ENCODE results near the gene TMEM132C.

Gene TMEM132C

DNA sequence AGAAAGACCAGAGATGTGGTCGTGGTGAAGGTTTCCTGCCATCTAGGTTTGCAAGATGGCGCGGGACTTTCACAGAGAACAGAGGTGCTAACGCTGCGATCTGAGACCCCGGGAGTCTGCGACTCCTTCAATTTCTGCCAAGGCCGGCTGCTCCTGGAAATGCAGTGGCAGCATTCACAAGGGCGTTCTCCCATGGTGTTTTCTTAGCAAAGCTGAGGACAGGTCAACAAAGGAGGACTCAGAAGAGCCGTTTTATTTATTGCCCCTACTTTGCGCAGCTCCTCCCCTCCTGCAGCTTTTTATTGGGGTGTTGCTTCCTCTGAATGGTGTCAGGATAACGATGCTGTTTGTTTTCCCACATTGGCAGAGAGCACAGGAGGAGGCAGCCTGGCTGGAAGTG, 86.3 kb downstream of the TMEM132C start:
- DNase-seq (ENCODE audit: extremely low read depth, low read depth) = no peak
- TF ChIP-seq, protein P1, sequence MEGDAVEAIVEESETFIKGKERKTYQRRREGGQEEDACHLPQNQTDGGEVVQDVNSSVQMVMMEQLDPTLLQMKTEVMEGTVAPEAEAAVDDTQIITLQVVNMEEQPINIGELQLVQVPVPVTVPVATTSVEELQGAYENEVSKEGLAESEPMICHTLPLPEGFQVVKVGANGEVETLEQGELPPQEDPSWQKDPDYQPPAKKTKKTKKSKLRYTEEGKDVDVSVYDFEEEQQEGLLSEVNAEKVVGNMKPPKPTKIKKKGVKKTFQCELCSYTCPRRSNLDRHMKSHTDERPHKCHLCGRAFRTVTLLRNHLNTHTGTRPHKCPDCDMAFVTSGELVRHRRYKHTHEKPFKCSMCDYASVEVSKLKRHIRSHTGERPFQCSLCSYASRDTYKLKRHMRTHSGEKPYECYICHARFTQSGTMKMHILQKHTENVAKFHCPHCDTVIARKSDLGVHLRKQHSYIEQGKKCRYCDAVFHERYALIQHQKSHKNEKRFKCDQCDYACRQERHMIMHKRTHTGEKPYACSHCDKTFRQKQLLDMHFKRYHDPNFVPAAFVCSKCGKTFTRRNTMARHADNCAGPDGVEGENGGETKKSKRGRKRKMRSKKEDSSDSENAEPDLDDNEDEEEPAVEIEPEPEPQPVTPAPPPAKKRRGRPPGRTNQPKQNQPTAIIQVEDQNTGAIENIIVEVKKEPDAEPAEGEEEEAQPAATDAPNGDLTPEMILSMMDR (IDR thresholded peaks at IDR 0.05; ENCODE audit: low read depth, low read length, missing control alignments) = no peak
- H3K4me3 ChIP-seq (replicated peaks; ENCODE audit: low read depth, low read length) = no peak overlapping the region

DNA sequence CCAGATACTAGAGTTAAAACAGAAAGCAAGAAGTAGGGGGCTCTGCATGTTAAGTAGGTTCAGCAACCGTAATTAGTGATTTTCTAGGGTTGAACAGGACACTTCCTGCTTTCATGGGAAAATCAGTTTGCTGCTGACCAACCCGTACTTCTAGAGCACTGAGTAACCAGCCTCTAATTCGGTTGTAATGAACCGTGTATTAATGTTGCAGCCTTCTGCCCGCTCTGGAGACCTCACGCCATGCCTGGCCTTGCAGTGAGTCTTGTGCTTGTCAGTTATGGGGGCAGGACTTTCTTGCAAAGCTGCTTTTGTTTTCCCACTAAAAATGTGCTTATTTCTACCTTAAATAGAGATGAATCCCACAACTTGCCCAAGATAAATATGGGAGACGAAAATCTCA, 89.6 kb downstream of the TMEM132C start:
- TF ChIP-seq, protein P1 (IDR thresholded peaks at IDR 0.05; ENCODE audit: low read depth, low read length, missing control alignments) = no peak
- no peak for DNase-seq (ENCODE audit: extremely low read depth, low read depth)
- H3K4me3 ChIP-seq (replicated peaks; ENCODE audit: low read depth, low read length) = no peak overlapping the region

DNA sequence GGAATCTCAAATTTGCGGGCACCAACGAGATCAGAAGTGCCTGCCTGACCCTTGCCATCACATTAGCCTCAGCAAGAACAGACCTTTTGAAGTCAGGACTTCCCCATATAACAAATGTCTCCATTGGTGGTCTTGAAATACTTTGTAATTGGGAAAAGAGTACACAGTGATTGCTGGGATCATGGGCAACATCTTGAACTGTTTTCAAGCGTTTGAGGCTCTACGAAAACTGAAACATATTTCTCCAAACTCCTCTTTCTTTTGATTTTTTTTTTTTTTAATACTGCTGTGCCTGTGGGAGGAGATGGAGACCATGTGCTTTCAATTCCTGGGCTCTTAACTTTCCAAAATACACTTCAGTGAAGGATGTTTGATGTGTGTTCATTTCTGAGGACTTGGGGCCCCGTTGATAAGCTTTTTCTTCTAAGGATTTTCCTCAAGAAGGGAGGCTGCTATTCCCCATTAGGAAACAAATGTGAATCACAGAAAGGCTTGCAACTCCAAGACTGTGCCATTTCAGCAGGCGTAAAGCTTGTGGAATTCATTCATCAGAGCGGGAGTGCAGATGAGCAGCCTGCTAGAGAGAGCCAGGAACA, 94.5 kb downstream of the TMEM132C start:
- DNase-seq (ENCODE audit: extremely low read depth, low read depth) = no peak
- TF ChIP-seq, protein P1 (IDR thresholded peaks at IDR 0.05; ENCODE audit: low read depth, low read length, missing control alignments) = no peak
- H3K4me3 ChIP-seq (replicated peaks; ENCODE audit: low read depth, low read length) = no peak overlapping the region

DNA sequence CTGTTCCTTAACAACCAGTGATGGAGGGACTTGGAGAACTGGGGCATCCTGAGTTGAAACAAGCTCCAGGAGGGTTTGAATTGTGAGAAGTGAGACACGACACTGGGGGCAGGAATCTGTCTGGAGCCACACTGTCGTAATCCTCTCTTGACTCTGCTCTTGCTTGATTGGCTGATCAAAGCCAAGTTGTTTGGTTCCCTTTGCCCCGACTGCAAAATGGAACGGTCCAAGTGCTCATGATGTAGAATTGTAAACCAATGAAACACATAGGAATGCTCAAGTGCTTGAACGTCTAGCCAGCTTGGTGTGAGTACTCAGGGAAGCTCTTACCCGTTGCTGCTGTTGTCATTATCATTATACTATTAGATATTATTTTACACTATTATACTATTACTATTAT, 98.1 kb downstream of the TMEM132C start:
- no peak for DNase-seq (ENCODE audit: extremely low read depth, low read depth)
- TF ChIP-seq, protein P1 (IDR thresholded peaks at IDR 0.05; ENCODE audit: low read depth, low read length, missing control alignments) = no peak
- no peak overlapping the region for H3K4me3 ChIP-seq (replicated peaks; ENCODE audit: low read depth, low read length)

DNA sequence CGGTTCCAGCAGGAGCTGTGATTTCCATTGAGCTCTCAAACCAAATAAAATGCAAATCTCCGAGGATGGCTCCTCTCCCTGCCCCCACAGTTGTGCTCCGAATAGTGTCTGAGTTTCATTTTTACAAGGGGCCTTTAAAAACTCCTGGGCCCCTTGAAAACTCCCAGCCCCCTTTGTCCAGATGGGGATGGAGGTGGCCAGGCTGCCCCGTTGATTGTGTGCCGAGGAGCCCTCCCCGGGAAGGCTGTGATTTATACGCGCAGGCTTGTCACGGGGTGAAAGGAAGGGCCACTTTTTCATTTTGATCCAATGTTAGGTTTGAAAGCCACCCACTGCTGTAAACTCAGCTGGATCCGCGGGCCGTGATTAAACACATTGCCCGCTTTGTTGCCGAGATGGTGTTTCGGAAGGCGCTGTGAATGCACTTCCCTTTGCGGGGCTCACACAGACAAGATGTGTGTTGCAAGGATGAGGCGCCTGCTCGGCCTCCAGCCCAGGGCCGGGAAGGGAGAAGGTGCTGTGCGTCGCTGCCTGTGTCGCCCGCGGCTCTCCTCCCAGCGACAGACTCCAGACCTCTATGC, 98.8 kb downstream of the TMEM132C start:
- TF ChIP-seq, protein P1 (IDR thresholded peaks at IDR 0.05; ENCODE audit: low read depth, low read length, missing control alignments) = no peak
- no peak for DNase-seq (ENCODE audit: extremely low read depth, low read depth)
- no peak overlapping the region for H3K4me3 ChIP-seq (replicated peaks; ENCODE audit: low read depth, low read length)

DNA sequence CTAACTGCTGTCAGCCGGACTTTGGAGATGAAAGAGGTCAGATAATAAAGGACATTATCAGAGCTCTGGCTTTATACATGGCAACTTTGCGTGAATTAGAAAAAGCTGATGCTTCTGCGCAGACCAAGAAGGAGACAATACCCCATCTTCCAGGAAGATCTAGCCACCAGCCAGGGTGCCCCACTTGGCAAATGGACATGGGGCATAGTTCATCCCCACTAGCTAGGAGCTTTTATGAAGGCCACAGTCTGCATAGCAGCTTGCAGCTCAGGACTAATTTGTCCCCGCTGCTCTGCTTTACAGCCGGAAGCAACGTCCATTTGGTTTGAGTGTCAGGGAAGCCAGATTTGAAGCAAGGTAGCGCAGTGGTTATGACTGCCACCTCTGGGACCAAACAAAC, 101.0 kb downstream of the TMEM132C start:
- TF ChIP-seq, protein P1 (IDR thresholded peaks at IDR 0.05; ENCODE audit: low read depth, low read length, missing control alignments) = no peak
- H3K4me3 ChIP-seq (replicated peaks; ENCODE audit: low read depth, low read length) = no peak overlapping the region
- no peak for DNase-seq (ENCODE audit: extremely low read depth, low read depth)

DNA sequence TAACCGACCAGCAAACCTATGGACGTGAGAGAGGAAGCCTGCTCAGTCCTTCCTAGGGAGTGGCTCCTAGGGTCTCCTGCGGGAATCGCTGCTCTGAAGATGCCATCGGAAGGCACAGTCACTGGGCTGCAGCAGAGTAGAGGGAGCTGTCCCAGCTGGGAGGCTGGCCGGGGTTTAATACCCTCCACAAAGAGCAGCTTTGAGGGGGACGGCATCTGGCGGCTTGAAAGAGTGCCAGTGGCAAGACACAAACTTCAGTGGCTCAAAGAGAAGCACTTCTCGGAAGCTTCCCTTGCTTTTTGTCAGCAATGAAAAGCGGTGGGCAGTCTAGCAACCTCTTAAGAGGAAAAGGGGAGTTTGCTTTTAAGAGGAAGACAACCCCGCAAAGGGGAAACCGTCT, 114.6 kb downstream of the TMEM132C start:
- no peak for DNase-seq (ENCODE audit: extremely low read depth, low read depth)
- TF ChIP-seq, protein P1 (IDR thresholded peaks at IDR 0.05; ENCODE audit: low read depth, low read length, missing control alignments) = no peak

More for the DNA sequence above, 114.6 kb downstream of the TMEM132C start:
- no peak overlapping the region for H3K4me3 ChIP-seq (replicated peaks; ENCODE audit: low read depth, low read length)

Measured in HFF-Myc (cell line).